ENCODE results near the gene UBTD1. TPM values are rescaled to one million over a fixed set of nuclear protein-coding genes. Genes with fewer than 3 reads are reported as not detected.
A peak's percentile ranks its signal among the peaks of the same experiment; 100 is the strongest.

The UBTD1 gene
- total and polyA plus RNA-seq, 10 of the 15 experiments (the other 5 are each of a cell fraction or from before 2014, with no cell fraction given), result 0.04 to 1.5 (median 1.2) TPM; not detected in 1

- FAIRE-seq, result no peak
Observed at GRCh38 chr10:97509120-97509680, 10.5 kb downstream of the UBTD1 start.

DNA sequence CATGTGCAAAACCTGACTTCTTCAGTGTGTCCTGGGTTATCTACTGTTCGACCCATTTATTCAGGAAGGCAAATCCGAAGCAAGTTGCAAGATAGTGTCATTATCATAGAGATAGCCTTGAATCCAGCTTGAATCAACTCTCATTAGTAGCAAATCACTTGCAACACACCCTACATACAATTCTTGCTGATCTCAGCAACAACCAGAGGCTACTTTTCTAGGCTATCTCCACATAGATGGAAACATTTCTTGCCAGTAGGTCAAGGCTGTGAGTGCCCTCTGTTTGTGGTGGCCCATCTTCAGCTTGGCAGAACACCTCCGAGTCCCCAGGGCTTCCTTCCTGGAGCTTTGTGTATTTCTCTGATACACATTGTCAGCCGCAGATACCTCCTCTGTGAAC is 12.0 kb downstream of the UBTD1 start:
- H3K36me3 ChIP-seq (ENCODE audit: control insufficient read depth in 2 of 2, insufficient read depth in 2 of 2, low read length in 1 of 2), result no peaks in the 10 kb centered on the region
- peaks cover 0 to 3% of the 10 kb centered on the region in 2 experiments; a peak in 1 of 4 replicates for H3K27me3 ChIP-seq (replicated peaks in 1 of 2; ENCODE audit: control insufficient read depth in 2 of 2, insufficient read depth in 2 of 2, low read length in 1 of 2)
- H3K79me2 ChIP-seq (ENCODE audit: control insufficient read depth, insufficient read depth, low read length), result no peaks in the 10 kb centered on the region
- no TSS peak for BruUV-seq (replicated peaks)
- no peak for DNase-seq (ENCODE audit: low read depth, low spot score)
- H3K9me3 ChIP-seq (replicated peaks; ENCODE audit: control insufficient read depth, insufficient read depth, low read length), result no peaks in the 10 kb centered on the region
- no peak overlapping the region for H3K4me2 ChIP-seq (ENCODE audit: control insufficient read depth, insufficient read depth)
- in situ Hi-C loops (cut with MboI), result no loop called here
- no peak overlapping the region for H2AFZ ChIP-seq (ENCODE audit: control insufficient read depth, low read depth, low read length)
- TF ChIP-seq ATF2 (IDR thresholded peaks at IDR 0.05; ENCODE audit: low read length) (no peak), NR2C2 (IDR thresholded peaks at IDR 0.05; ENCODE audit: borderline replicate concordance, control insufficient read depth, insufficient read length, low read depth) (no peak)
- no peak overlapping the region for H3K9ac ChIP-seq (ENCODE audit: control insufficient read depth, insufficient read depth, low read length)
- SMC1A ChIA-PET (ENCODE audit: uncharacterized antibody, unreplicated experiment), result no interaction called here
- H3K4me1 ChIP-seq (ENCODE audit: control insufficient read depth, insufficient read depth, low read length), result peaks cover 3% of the 10 kb centered on the region; the same call in 1 of the 2 replicates
- no peak overlapping the region for H3K27ac ChIP-seq (ENCODE audit: control insufficient read depth, insufficient read depth)
- intact Hi-C loops (cut with micrococcal nuclease; ENCODE audit: unreplicated experiment), result no loop called here
- ATAC-seq, result no peak
- H3K4me3 ChIP-seq, result no peak overlapping the region
- 32% methylated on average over 4 of the region's 4 CpGs for WGBS (ENCODE audit: insufficient coverage, insufficient replicate concordance, low lambda C conversion rate, missing lambda C conversion rate)
- no peaks in the 10 kb centered on the region for H4K20me1 ChIP-seq (ENCODE audit: control insufficient read depth, insufficient read depth)
- POLR2A ChIA-PET, result interaction anchor here (1.5 kb wide), 1 partner anchor 27 kb away, joined by 3 read pairs; no protein-coding TSS in a partner anchor
- no peak for FAIRE-seq
- CTCF ChIA-PET, result no interaction called here
- RAD21 ChIA-PET (ENCODE audit: unreplicated experiment), result no interaction called here

More at GRCh38 chr10:97509120-97509680, 10.5 kb downstream of the UBTD1 start:
- no peaks in the 10 kb centered on the region for H3K79me2 ChIP-seq (ENCODE audit: control insufficient read depth, insufficient read depth, low read length)
- WGBS (ENCODE audit: insufficient coverage, insufficient replicate concordance, low lambda C conversion rate, missing lambda C conversion rate), result 54% methylated on average over 8 of the region's 8 CpGs
- H4K20me1 ChIP-seq (ENCODE audit: control insufficient read depth, insufficient read depth), result no peaks in the 10 kb centered on the region
- POLR2A ChIA-PET, result interaction anchor here (1.5 kb wide), 1 partner anchor 26 kb away, joined by 3 read pairs; no protein-coding TSS in a partner anchor
- peaks cover 0 to 3% of the 10 kb centered on the region in 2 experiments; a peak in 1 of 4 replicates for H3K27me3 ChIP-seq (replicated peaks in 1 of 2; ENCODE audit: control insufficient read depth in 2 of 2, insufficient read depth in 2 of 2, low read length in 1 of 2)
- H3K4me2 ChIP-seq (ENCODE audit: control insufficient read depth, insufficient read depth), result no peak overlapping the region
- in situ Hi-C loops (cut with MboI), result no loop called here
- no TSS peak for BruUV-seq (replicated peaks)
- H2AFZ ChIP-seq (ENCODE audit: control insufficient read depth, low read depth, low read length), result no peak overlapping the region
- DNase-seq (ENCODE audit: low read depth, low spot score) (no peak), ATAC-seq (peak; percentile 51)
- RAD21 ChIA-PET (ENCODE audit: unreplicated experiment), result no interaction called here
- CTCF ChIA-PET, result no interaction called here
- peaks cover 3% of the 10 kb centered on the region; the same call in 1 of the 2 replicates for H3K4me1 ChIP-seq (ENCODE audit: control insufficient read depth, insufficient read depth, low read length)
- no peaks in the 10 kb centered on the region for H3K9me3 ChIP-seq (replicated peaks; ENCODE audit: control insufficient read depth, insufficient read depth, low read length)
- TF ChIP-seq CHD4 (IDR thresholded peaks at IDR 0.05) (no peak), EZH2 (IDR thresholded peaks at IDR 0.05; ENCODE audit: borderline replicate concordance, control insufficient read depth, low read depth, low read length) (no peak), FOXK2 (IDR thresholded peaks at IDR 0.05) (no peak)
- SMC1A ChIA-PET (ENCODE audit: uncharacterized antibody, unreplicated experiment), result no interaction called here
- no peak overlapping the region for H3K27ac ChIP-seq (ENCODE audit: control insufficient read depth, insufficient read depth)
- H3K4me3 ChIP-seq, result no peak overlapping the region
- intact Hi-C loops (cut with micrococcal nuclease; ENCODE audit: unreplicated experiment), result no loop called here
- H3K9ac ChIP-seq (ENCODE audit: control insufficient read depth, insufficient read depth, low read length), result no peak overlapping the region
- no peaks in the 10 kb centered on the region for H3K36me3 ChIP-seq (ENCODE audit: control insufficient read depth in 2 of 2, insufficient read depth in 2 of 2, low read length in 1 of 2)

Measured in GM12878 (cell line).